Jurkat, Clone E6-1 (cell line): ENCODE measurements around the gene RASL11B.
A peak's percentile ranks its signal among the peaks of the same experiment; 100 is the strongest.

Experiments used
- DNase-seq: peaks from one replicate; pipeline ENCODE4 v3.0.0-alpha.2; 2011; ENCODE audit warnings: low read depth, low spot score
- H3K4me3 ChIP-seq: 2 replicates; pipeline ENCODE4 v1.5.1; 2011; ENCODE audit warnings: mild to moderate bottlenecking, low read length, control low read depth, moderate library complexity

RASL11B gene

GRCh38 chr4:52868133-52868532, 6.0 kb downstream of the RASL11B start:
- no peak overlapping the region for H3K4me3 ChIP-seq
- DNase-seq, result no peak

GRCh38 chr4:52869196-52869595, 7.1 kb downstream of the RASL11B start:
- no peak overlapping the region for H3K4me3 ChIP-seq
- no peak for DNase-seq

- H3K4me3 ChIP-seq, result no peak overlapping the region
- DNase-seq, result no peak
Observed at GRCh38 chr4:52869656-52870055, 7.5 kb downstream of the RASL11B start.

GRCh38 chr4:52870225-52870624, 8.1 kb downstream of the RASL11B start:
- no peak for DNase-seq
- H3K4me3 ChIP-seq, result no peak overlapping the region

- no peak for DNase-seq
- no peak overlapping the region for H3K4me3 ChIP-seq
Observed at GRCh38 chr4:52873191-52873590, 11.1 kb downstream of the RASL11B start.

- no peak overlapping the region for H3K4me3 ChIP-seq
- DNase-seq, result no peak
Observed at GRCh38 chr4:52873861-52874343, 11.8 kb downstream of the RASL11B start.

GRCh38 chr4:52874948-52875347, 12.8 kb downstream of the RASL11B start:
- no peak for DNase-seq

GRCh38 chr4:52876069-52876468, 14.0 kb downstream of the RASL11B start:
- no peak overlapping the region for H3K4me3 ChIP-seq
- peak; percentile 50 for DNase-seq

More at GRCh38 chr4:52874948-52875347, 12.8 kb downstream of the RASL11B start:
- H3K4me3 ChIP-seq, result no peak overlapping the region

GRCh38 chr4:52877036-52877435, 14.9 kb downstream of the RASL11B start:
- DNase-seq, result no peak
- H3K4me3 ChIP-seq, result no peak overlapping the region

GRCh38 chr4:52877694-52878093, 15.6 kb downstream of the RASL11B start:
- no peak for DNase-seq

GRCh38 chr4:52879471-52879870, 17.4 kb downstream of the RASL11B start:
- no peak for DNase-seq
- H3K4me3 ChIP-seq, result no peak overlapping the region

More at GRCh38 chr4:52877694-52878093, 15.6 kb downstream of the RASL11B start:
- H3K4me3 ChIP-seq, result no peak overlapping the region

- peak; percentile 78 for DNase-seq
- H3K4me3 ChIP-seq, result no peak overlapping the region
Observed at GRCh38 chr4:52880994-52881393, 18.9 kb downstream of the RASL11B start.

- DNase-seq, result no peak
- H3K4me3 ChIP-seq, result no peak overlapping the region
Observed at GRCh38 chr4:52883183-52883621, 21.1 kb downstream of the RASL11B start.

GRCh38 chr4:52883707-52884669, 21.9 kb downstream of the RASL11B start:
- H3K4me3 ChIP-seq, result no peak overlapping the region
- no peak for DNase-seq

- no peak overlapping the region for H3K4me3 ChIP-seq
- no peak for DNase-seq
Observed at GRCh38 chr4:52884994-52885393, 22.9 kb downstream of the RASL11B start.

GRCh38 chr4:52889354-52889753, 27.2 kb downstream of the RASL11B start:
- H3K4me3 ChIP-seq, result no peak overlapping the region
- DNase-seq, result no peak

GRCh38 chr4:52889778-52890520, 27.8 kb downstream of the RASL11B start:
- no peak overlapping the region for H3K4me3 ChIP-seq
- DNase-seq, result no peak

- no peak for DNase-seq
Observed at GRCh38 chr4:52890521-52890791, 28.3 kb downstream of the RASL11B start.

GRCh38 chr4:52891743-52892142, 29.6 kb downstream of the RASL11B start:
- no peak for DNase-seq
- H3K4me3 ChIP-seq, result no peak overlapping the region

More at GRCh38 chr4:52890521-52890791, 28.3 kb downstream of the RASL11B start:
- no peak overlapping the region for H3K4me3 ChIP-seq

- no peak overlapping the region for H3K4me3 ChIP-seq
- no peak for DNase-seq
Observed at GRCh38 chr4:52892880-52893279, 30.8 kb downstream of the RASL11B start.
